Endometrial microvascular endothelial cells (primary cell): ENCODE data around the gene OR51Q1. TPM values are rescaled to one million over a fixed set of nuclear protein-coding genes. Genes with fewer than 3 reads are reported as not detected.

Experiments
- total RNA-seq: library from RNA; depleted of rRNA; stranded (reverse); fragments of >200 nt; gene quantifications from one replicate; pipeline ENCODE4 v1.2.3, GENCODE V29; 2015; ENCODE audit errors: inconsistent ontology term

Gene OR51Q1
- total RNA-seq, 1 donor from 2014 or later = not detected

Other genes starting within 250 kb of the OR51Q1 start
- not detected for gene OR51V1, start 221.4 kb upstream of the OR51Q1 start, total RNA-seq
- not detected for gene HBB, start 195.0 kb upstream of the OR51Q1 start, total RNA-seq
- gene HBD, start 187.6 kb upstream of the OR51Q1 start, total RNA-seq = not detected
- gene HBG1, start 172.3 kb upstream of the OR51Q1 start, total RNA-seq = not detected
- not detected for gene HBG2, start 167.3 kb upstream of the OR51Q1 start, total RNA-seq
- gene HBE1, start 152.2 kb upstream of the OR51Q1 start, total RNA-seq = not detected
- gene OR51B4, start 120.2 kb upstream of the OR51Q1 start, total RNA-seq = not detected
- not detected for gene OR51B2, start 97.8 kb upstream of the OR51Q1 start, total RNA-seq
- gene OR51B5, start 78.6 kb upstream of the OR51Q1 start, total RNA-seq = not detected
- gene OR51B6, start 70.6 kb upstream of the OR51Q1 start, total RNA-seq = not detected
- gene OR51M1, start 38.3 kb upstream of the OR51Q1 start, total RNA-seq = not detected
- gene OR51I1, start 19.4 kb downstream of the OR51Q1 start, total RNA-seq = not detected
- gene OR51I2, start 27.2 kb downstream of the OR51Q1 start, total RNA-seq = not detected
- gene OR52D1, start 66.6 kb downstream of the OR51Q1 start, total RNA-seq = not detected
- not detected for gene UBQLN3, start 87.8 kb downstream of the OR51Q1 start, total RNA-seq
- gene UBQLNL, start 94.6 kb downstream of the OR51Q1 start, total RNA-seq = not detected
- gene OR52H1, start 126.4 kb downstream of the OR51Q1 start, total RNA-seq = not detected
- gene OR52B6, start 158.8 kb downstream of the OR51Q1 start, total RNA-seq = not detected
- 9.7 TPM for gene TRIM6, start 174.5 kb downstream of the OR51Q1 start, total RNA-seq
- gene TRIM34, start 202.9 kb downstream of the OR51Q1 start, total RNA-seq = 11.8 TPM